Measurements from ENCODE around the gene ALDOA. TPM values are rescaled to one million over a fixed set of nuclear protein-coding genes. Genes with fewer than 3 reads are reported as not detected.

The ALDOA gene
- total and polyA plus RNA-seq, 2 experiments from 2014 or later, result 397 to 882 TPM

DNA sequence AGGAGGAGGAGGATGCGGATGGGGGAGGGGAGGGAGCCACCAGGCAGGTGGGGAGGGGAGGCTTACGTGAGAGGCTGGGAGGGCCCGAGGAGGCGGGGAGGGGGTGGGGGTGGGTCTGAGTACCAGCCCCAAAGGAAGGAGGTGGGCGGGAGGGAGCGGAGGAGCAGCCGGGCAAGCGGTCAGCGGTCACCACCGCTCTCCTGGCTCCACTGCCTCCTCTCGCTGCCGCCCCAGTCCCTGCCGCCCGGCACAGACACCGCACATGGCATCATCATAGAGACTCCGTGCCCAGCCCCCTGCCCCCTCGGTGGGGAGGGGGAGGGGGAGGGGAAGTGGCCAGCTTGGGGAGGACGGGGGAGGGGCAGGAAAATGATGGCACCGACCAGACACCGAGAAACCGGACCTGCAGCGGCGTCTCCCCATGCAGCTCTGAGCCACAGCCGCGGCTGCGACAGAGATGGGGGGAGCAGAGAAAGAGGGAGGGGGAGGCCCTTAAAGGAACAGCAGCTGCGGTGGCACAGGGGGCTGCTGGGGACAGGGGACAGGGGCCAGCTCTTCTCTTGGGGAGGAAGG lies 34.6 kb upstream of the ALDOA start, which contains the start of gene TLCD3B:
Gene TLCD3B, minus strand, starts transcription at position 431 of the 573 bp plus-strand sequence. CDS start 744 bp downstream, outside the sequence.
- Histone ChIP-seq H3K4me2 (peak within 1 kb of the TSS; percentile 86), H3K9me2 (replicated peaks; ENCODE audit: insufficient read depth) (no peaks in the 10 kb centered on the region), H3K27me3 (peaks cover 63% of the 10 kb centered on the region), H3K27ac (no peak within 1 kb of the TSS), H3K36me3 (replicated peaks; ENCODE audit: insufficient read depth, low read depth) (no peaks in the 10 kb centered on the region), H3K9me3 (ENCODE audit: low read depth) (no peaks in the 10 kb centered on the region), H4K20me1 (ENCODE audit: insufficient read depth, poor library complexity, severe bottlenecking) (no peaks in the 10 kb centered on the region), H3K4me1 (ENCODE audit: insufficient read depth) (peaks cover 7% of the 10 kb centered on the region), H2AFZ (no peak within 1 kb of the TSS), H3K79me2 (no peaks in the 10 kb centered on the region), H3K4me3 (no peak within 1 kb of the TSS)
- TF ChIP-seq EZH2 (IDR thresholded peaks at IDR 0.05; ENCODE audit: borderline replicate concordance) (peak; percentile 38), CTCF (IDR thresholded peaks at IDR 0.05; ENCODE audit: poor library complexity) (no peak), EZH2phosphoT487 (IDR thresholded peaks at IDR 0.05; ENCODE audit: low read depth, severe bottlenecking, unreplicated experiment) (no peak)
- whole genome bisulfite sequencing (ENCODE audit: low lambda C conversion rate, missing lambda C conversion rate), result no CpG with 5 or more reads among the region's 27 CpGs
- DNase-seq (ENCODE audit: low spot score), result no peak

DNA sequence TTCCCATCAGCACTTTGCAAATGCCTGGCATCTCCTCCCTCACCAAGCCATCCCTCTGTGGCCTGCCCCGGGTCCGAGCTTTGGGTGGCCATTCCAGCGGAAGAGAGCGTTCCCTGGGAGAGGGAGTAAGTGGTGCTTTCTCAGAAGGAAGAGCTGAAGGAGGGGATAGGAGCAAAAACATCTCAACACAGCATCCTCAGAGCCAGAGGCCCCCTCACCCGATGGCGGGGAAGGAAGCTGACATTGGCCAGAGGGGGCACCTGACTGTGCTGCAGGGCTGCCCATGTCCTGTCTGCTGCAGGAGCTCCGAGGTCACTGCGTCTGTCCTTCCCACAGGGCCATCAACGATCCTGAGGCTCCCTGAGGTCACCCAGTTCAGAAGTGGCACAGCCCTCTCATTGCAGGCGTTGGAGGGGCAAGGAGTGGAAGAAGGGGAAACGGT lies 34.1 kb upstream of the ALDOA start:
- no peaks in the 10 kb centered on the region for H3K79me2 ChIP-seq
- 21% methylated on average over 11 of the region's 11 CpGs for WGBS (ENCODE audit: low lambda C conversion rate, missing lambda C conversion rate)
- H3K9me3 ChIP-seq (ENCODE audit: low read depth), result no peaks in the 10 kb centered on the region
- H3K4me2 ChIP-seq, result peak overlapping the region; percentile 86
- H3K27ac ChIP-seq, result no peak overlapping the region
- H3K27me3 ChIP-seq, result peaks cover 65% of the 10 kb centered on the region
- H2AFZ ChIP-seq, result no peak overlapping the region
- TF ChIP-seq EZH2 (IDR thresholded peaks at IDR 0.05; ENCODE audit: borderline replicate concordance) (no peak), CTCF (IDR thresholded peaks at IDR 0.05; ENCODE audit: poor library complexity) (no peak), EZH2phosphoT487 (IDR thresholded peaks at IDR 0.05; ENCODE audit: low read depth, severe bottlenecking, unreplicated experiment) (no peak)
- H3K4me1 ChIP-seq (ENCODE audit: insufficient read depth), result peaks cover 7% of the 10 kb centered on the region
- H4K20me1 ChIP-seq (ENCODE audit: insufficient read depth, poor library complexity, severe bottlenecking), result no peaks in the 10 kb centered on the region
- no peaks in the 10 kb centered on the region for H3K9me2 ChIP-seq (replicated peaks; ENCODE audit: insufficient read depth)
- no peak overlapping the region for H3K4me3 ChIP-seq
- no peak for DNase-seq (ENCODE audit: low spot score)
- H3K36me3 ChIP-seq (replicated peaks; ENCODE audit: insufficient read depth, low read depth), result no peaks in the 10 kb centered on the region

DNA sequence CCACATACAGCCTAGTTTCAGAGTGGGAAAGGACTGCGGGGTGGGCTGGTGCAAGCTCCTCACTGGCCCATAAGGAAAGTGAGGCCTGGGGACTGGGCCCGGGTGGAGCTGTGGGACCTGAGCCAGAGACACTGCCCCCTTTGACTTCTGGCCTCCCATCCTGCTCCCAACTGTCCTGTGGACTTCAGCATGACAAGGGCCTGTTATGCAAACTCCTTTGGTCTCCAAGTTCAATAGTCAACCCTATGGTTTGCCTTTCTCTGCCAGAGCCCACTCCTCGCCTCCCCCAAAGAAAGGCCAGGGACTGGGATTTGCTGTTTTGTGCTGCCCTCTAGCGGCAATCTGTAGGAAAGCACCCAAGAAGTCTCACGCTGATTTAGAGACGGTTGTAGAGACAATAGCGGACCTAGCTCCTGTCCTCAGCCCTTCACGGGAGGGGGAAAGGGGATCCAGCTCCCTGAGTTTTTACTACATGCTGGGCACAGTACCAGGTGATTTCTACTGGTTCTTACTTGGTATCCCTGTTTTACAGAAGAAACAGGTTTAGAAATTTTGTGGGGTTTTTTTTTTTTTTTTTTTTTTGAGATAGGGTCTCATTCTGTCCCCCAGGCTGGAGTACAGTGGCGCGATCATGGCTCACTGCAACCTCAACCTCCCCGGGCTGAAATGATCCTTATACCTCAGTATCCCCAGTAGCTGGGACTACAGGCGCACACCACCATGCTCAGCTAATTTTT lies 33.3 kb upstream of the ALDOA start:
- no peak overlapping the region for H3K4me3 ChIP-seq
- no peaks in the 10 kb centered on the region for H3K79me2 ChIP-seq
- TF ChIP-seq CTCF (IDR thresholded peaks at IDR 0.05; ENCODE audit: poor library complexity), result peak; percentile 75
- TF ChIP-seq EZH2phosphoT487 (IDR thresholded peaks at IDR 0.05; ENCODE audit: low read depth, severe bottlenecking, unreplicated experiment), result no peak
- 27% methylated on average over 12 of the region's 12 CpGs for WGBS (ENCODE audit: low lambda C conversion rate, missing lambda C conversion rate)
- peak; percentile 71 for DNase-seq (ENCODE audit: low spot score)
- no peaks in the 10 kb centered on the region for H3K9me3 ChIP-seq (ENCODE audit: low read depth)
- peaks cover 7% of the 10 kb centered on the region for H3K4me1 ChIP-seq (ENCODE audit: insufficient read depth)
- peaks cover 62% of the 10 kb centered on the region for H3K27me3 ChIP-seq
- no peaks in the 10 kb centered on the region for H3K36me3 ChIP-seq (replicated peaks; ENCODE audit: insufficient read depth, low read depth)
- no peak overlapping the region for H3K27ac ChIP-seq
- no peaks in the 10 kb centered on the region for H3K9me2 ChIP-seq (replicated peaks; ENCODE audit: insufficient read depth)
- no peaks in the 10 kb centered on the region for H4K20me1 ChIP-seq (ENCODE audit: insufficient read depth, poor library complexity, severe bottlenecking)
- H2AFZ ChIP-seq, result no peak overlapping the region
- H3K4me2 ChIP-seq, result no peak overlapping the region

All from hepatocyte (in vitro differentiated cells).